Measurements from ENCODE around the gene MEP1A.

MEP1A gene

GRCh38 chr6:46867411-46867810 is 74.2 kb downstream of the MEP1A start:
- TF ChIP-seq CTCF (IDR thresholded peaks at IDR 0.05; ENCODE audit: borderline replicate concordance, control extremely low read depth, extremely low read depth, insufficient read depth, missing control alignments) = no peak
- no peak for DNase-seq (ENCODE audit: low spot score)
- in situ Hi-C loops (cut with MboI; ENCODE audit: low sequenced_read_pairs, unreplicated experiment) = loop anchor here (25.0 kb wide), 1 partner anchor 170 kb away; the partner anchor contains the start of gene ADGRF1

GRCh38 chr6:46876126-46876525 is 82.9 kb downstream of the MEP1A start:
- no peak for DNase-seq (ENCODE audit: low spot score)

GRCh38 chr6:46879003-46879402 is 85.8 kb downstream of the MEP1A start:
- no peak for DNase-seq (ENCODE audit: low spot score)
- TF ChIP-seq CTCF (IDR thresholded peaks at IDR 0.05; ENCODE audit: borderline replicate concordance, control extremely low read depth, extremely low read depth, insufficient read depth, missing control alignments) = no peak
- in situ Hi-C loops (cut with MboI; ENCODE audit: low sequenced_read_pairs, unreplicated experiment) = no loop called here

More at GRCh38 chr6:46876126-46876525, 82.9 kb downstream of the MEP1A start:
- no peak for TF ChIP-seq CTCF (IDR thresholded peaks at IDR 0.05; ENCODE audit: borderline replicate concordance, control extremely low read depth, extremely low read depth, insufficient read depth, missing control alignments)
- in situ Hi-C loops (cut with MboI; ENCODE audit: low sequenced_read_pairs, unreplicated experiment) = no loop called here

GRCh38 chr6:46882645-46883044 is 89.5 kb downstream of the MEP1A start:
- in situ Hi-C loops (cut with MboI; ENCODE audit: low sequenced_read_pairs, unreplicated experiment) = no loop called here
- DNase-seq (ENCODE audit: low spot score) = no peak

GRCh38 chr6:46888031-46888430 is 94.8 kb downstream of the MEP1A start:
- in situ Hi-C loops (cut with MboI; ENCODE audit: low sequenced_read_pairs, unreplicated experiment) = no loop called here
- no peak for TF ChIP-seq CTCF (IDR thresholded peaks at IDR 0.05; ENCODE audit: borderline replicate concordance, control extremely low read depth, extremely low read depth, insufficient read depth, missing control alignments)
- DNase-seq (ENCODE audit: low spot score) = no peak

More at GRCh38 chr6:46882645-46883044, 89.5 kb downstream of the MEP1A start:
- no peak for TF ChIP-seq CTCF (IDR thresholded peaks at IDR 0.05; ENCODE audit: borderline replicate concordance, control extremely low read depth, extremely low read depth, insufficient read depth, missing control alignments)

- DNase-seq (ENCODE audit: low spot score) = no peak
- in situ Hi-C loops (cut with MboI; ENCODE audit: low sequenced_read_pairs, unreplicated experiment) = no loop called here
- no peak for TF ChIP-seq CTCF (IDR thresholded peaks at IDR 0.05; ENCODE audit: borderline replicate concordance, control extremely low read depth, extremely low read depth, insufficient read depth, missing control alignments)
These were observed 95.4 kb downstream of the MEP1A start for GRCh38 chr6:46888578-46888977.

All from GM13976 (cell line).